Activated naive CD8-positive, alpha-beta T cell treated with anti-CD3 and anti-CD28 coated beads for 36 hours (primary cell): Measurements from ENCODE around the gene TNFAIP8L3. TPM values are rescaled to one million over a fixed set of nuclear protein-coding genes. Genes with fewer than 3 reads are reported as not detected.

Experiments used
- DNase-seq: peaks from one replicate; pipeline ENCODE4 v3.0.0; 2021
- H3K27ac Mint-ChIP-seq: one replicate; pipeline ENCODE4 v1.8.0; 2022; ENCODE audit warnings: mild to moderate bottlenecking, moderate library complexity, mixed read lengths
- H3K27me3 Mint-ChIP-seq: one replicate; pipeline ENCODE4 v1.8.0; 2022; ENCODE audit warnings: mild to moderate bottlenecking, mixed read lengths
- H3K36me3 Mint-ChIP-seq: one replicate; pipeline ENCODE4 v1.8.0; 2021; ENCODE audit warnings: mild to moderate bottlenecking, mixed read lengths
- H3K4me1 Mint-ChIP-seq: one replicate; pipeline ENCODE4 v1.8.0; 2021; ENCODE audit warnings: mixed read lengths
- H3K4me3 Mint-ChIP-seq: one replicate; pipeline ENCODE4 v1.8.0; 2022; ENCODE audit warnings: mild to moderate bottlenecking, moderate library complexity, mixed read lengths
- H3K9me3 Mint-ChIP-seq: one replicate; pipeline ENCODE4 v1.8.0; 2022; ENCODE audit warnings: mixed read lengths
- total RNA-seq, 2 experiments: library from RNA; stranded (reverse); gene quantifications; one replicate each; pipeline ENCODE4 v1.2.3, GENCODE V29; 2021

TNFAIP8L3 gene
- total RNA-seq, 2 experiments from 2014 or later: 0.60 to 0.82 TPM

DNA sequence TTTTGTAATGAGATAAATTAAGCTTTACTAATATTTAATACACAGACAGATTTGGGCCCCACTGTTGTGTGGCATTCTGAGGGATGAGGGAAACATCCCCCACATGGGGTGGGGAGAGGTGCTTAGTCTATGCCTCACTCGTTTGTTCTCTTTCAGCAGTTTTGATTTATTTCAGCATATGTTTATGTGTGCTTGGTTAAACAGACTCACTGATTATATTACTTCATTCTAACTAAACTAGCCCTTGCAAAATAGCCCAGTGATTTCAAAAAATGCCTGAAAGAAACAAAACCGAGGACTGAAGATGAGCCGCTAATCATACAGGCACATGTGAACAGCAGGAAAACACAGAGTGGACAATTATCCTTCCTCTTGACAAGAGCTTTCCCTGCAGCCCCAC lies 27.2 kb downstream of the TNFAIP8L3 start:
- Mint-ChIP-seq H3K27me3 (peaks cover 7% of the 10 kb centered on the region), H3K36me3 (no peaks in the 10 kb centered on the region), H3K27ac (no peak overlapping the region), H3K4me1 (peaks cover 10% of the 10 kb centered on the region), H3K9me3 (no peaks in the 10 kb centered on the region), H3K4me3 (no peak overlapping the region)
- DNase-seq: no peak

DNA sequence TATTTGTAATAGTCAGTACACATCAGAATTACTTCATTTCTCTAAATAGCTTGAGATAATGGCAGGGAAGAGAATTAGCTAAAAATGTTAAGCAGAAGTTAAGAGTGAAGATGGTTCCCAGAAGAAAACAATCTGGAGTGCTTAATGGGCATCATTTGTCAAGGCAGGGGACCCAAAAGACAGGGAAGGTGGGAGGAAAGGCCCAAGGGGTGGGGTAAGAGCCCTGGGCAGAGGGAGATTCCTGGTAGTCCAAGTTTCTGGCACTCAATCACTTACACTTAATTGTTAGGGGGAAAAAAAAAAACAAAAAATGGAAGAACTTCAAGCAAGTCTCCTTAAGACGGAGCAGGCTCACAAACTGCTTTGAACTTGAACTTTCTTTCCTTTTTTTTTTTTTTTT lies 28.9 kb downstream of the TNFAIP8L3 start:
- Mint-ChIP-seq H3K27ac (no peak overlapping the region), H3K36me3 (no peaks in the 10 kb centered on the region), H3K4me1 (peaks cover 5% of the 10 kb centered on the region), H3K9me3 (no peaks in the 10 kb centered on the region), H3K4me3 (no peak overlapping the region), H3K27me3 (peaks cover 7% of the 10 kb centered on the region)
- DNase-seq: no peak

DNA sequence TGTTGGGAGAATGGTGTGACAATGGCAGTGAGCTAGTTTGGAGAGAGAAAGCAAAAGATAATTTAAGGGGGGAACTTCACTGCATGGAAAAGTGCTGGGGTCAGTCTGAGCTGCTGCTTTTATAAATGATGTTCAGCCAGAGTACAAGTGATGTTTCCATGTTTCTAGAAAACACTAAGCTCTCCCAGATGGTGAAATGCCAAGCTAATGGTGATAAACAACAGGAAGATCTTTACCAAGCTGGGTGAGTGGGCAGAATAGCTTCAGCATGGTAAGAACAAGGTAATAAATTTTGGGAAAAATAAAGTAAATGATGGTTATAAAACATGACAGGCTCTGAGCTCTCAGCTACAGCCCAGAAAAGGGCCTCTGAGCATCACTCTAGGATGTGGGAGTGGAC lies 29.4 kb downstream of the TNFAIP8L3 start:
- no peaks in the 10 kb centered on the region for H3K9me3 Mint-ChIP-seq
- peaks cover 7% of the 10 kb centered on the region for H3K27me3 Mint-ChIP-seq
- peaks cover 2% of the 10 kb centered on the region for H3K4me1 Mint-ChIP-seq
- no peaks in the 10 kb centered on the region for H3K36me3 Mint-ChIP-seq
- no peak for DNase-seq
- no peak overlapping the region for H3K27ac Mint-ChIP-seq
- H3K4me3 Mint-ChIP-seq: no peak overlapping the region

DNA sequence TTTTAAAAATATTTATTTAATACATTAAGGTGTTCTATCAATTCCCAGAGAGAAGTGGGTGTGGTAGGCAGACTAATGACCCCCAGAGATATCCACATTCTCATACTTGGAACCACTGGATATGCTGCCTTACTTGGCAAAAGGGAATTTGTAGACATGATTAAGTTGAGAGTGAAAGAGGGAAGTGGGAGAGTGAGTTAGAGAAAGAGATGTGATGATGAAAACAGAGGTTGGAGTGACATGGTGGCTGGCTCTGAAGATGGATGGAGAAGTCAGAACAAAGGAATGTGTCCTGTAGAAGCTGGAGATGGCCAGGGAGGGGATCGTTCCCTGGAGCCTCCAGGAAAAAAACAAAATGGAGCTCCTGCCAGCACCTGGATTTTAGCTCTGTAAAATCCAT lies 32.0 kb downstream of the TNFAIP8L3 start:
- no peak for DNase-seq
- Mint-ChIP-seq H3K4me1 (no peaks in the 10 kb centered on the region), H3K9me3 (no peaks in the 10 kb centered on the region), H3K36me3 (no peaks in the 10 kb centered on the region), H3K4me3 (no peak overlapping the region), H3K27ac (no peak overlapping the region), H3K27me3 (peaks cover 15% of the 10 kb centered on the region)

DNA sequence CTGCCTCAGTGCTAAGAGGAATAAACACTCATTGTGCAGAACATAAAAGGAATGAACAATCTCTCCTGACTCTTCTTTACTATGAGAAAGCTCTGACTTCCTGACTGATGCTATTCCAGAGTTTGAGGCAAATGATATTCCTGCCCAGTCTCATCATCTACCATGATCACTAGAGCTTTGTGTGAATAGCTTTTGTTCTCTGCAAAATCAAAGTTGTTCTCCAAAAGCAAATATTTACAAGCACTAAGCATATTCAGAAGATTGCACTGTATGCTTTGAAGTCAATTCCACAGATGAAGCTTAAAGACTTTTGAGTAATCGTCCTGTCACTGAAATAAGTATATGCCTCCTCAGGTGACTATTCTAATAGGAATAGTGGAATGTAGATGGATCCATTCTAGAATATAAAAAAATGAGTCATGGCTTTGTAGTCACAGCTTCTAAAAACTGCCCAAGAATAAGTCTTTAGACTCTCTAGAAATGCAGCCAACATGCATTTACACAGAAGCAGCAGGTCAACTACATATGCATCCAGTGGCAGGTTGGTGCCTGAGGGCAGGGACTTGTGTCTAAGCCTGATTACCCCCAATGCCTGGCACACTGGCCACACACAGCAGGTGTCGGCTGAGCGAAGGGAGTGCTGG lies 34.6 kb downstream of the TNFAIP8L3 start:
- Mint-ChIP-seq H3K9me3 (no peaks in the 10 kb centered on the region), H3K36me3 (no peaks in the 10 kb centered on the region), H3K27ac (no peak overlapping the region), H3K4me3 (no peak overlapping the region), H3K4me1 (no peaks in the 10 kb centered on the region), H3K27me3 (peaks cover 21% of the 10 kb centered on the region)
- no peak for DNase-seq

DNA sequence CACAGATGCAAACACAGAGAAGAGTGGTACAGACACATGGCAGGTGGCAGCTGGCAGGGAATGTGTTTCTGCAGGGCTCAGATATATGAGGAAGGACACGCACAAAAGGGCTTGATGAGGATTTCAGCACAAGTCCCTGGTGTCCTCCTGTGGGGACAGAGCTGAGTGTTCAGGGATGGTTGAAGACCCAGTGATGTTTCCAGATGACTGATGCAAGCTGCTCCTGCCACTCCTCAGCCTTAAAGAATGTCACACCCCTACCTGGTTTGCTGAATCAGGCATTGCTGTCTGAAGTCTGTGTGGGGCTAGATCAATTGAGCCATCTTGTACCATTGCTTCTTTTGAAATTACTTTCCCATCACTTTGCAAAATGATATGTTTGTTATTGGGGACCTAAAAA lies 40.2 kb downstream of the TNFAIP8L3 start:
- H3K4me3 Mint-ChIP-seq: no peak overlapping the region
- H3K36me3 Mint-ChIP-seq: no peaks in the 10 kb centered on the region
- H3K4me1 Mint-ChIP-seq: no peaks in the 10 kb centered on the region
- no peaks in the 10 kb centered on the region for H3K9me3 Mint-ChIP-seq
- H3K27ac Mint-ChIP-seq: no peak overlapping the region
- H3K27me3 Mint-ChIP-seq: peaks cover 22% of the 10 kb centered on the region
- DNase-seq: no peak

DNA sequence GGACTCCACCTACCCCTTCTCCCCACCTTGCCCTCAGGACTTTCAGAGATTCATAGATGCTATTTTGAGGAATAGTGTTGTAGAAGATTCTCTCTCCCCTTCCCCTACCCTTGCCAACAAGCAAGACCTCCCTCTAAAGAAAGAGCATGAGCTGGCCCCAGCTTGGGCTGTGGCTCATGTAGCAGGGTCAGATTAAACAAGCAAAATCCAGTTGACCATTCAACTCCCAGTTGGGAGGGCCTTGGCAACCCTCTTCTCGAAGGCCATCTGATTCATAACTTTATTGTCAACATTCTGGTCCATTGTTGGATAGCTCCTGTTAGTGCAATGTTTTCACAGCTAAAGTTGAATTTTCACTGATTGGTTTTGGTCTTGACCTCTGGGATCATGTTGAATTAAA lies 41.1 kb downstream of the TNFAIP8L3 start:
- DNase-seq: no peak

DNA sequence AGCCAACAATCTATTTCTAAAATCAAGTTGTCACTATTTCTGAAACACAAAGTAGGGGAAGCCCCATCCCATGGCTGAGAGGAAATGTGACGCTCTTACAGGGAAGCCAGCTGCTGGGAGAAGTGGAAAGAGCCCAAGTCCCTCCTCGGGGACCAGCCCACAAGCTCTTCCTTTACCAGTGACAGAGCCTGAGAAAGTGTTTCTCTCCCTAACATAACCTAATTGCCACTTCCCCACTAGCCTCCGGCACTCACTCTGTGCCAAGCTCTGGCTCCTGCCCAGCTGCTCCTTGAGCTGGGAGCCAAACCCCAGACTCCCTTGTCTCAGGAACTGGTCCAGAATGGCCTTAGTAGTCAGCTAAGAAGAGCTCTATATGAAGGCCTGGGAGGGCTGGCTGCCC lies 42.9 kb downstream of the TNFAIP8L3 start:
- Mint-ChIP-seq H3K9me3 (no peaks in the 10 kb centered on the region), H3K4me1 (no peaks in the 10 kb centered on the region), H3K27me3 (peaks cover 9% of the 10 kb centered on the region), H3K36me3 (no peaks in the 10 kb centered on the region), H3K4me3 (no peak overlapping the region), H3K27ac (no peak overlapping the region)
- DNase-seq: no peak

More for the DNA sequence above, 41.1 kb downstream of the TNFAIP8L3 start:
- Mint-ChIP-seq H3K4me1 (no peaks in the 10 kb centered on the region), H3K27ac (no peak overlapping the region), H3K9me3 (no peaks in the 10 kb centered on the region), H3K4me3 (no peak overlapping the region), H3K27me3 (peaks cover 18% of the 10 kb centered on the region), H3K36me3 (no peaks in the 10 kb centered on the region)

DNA sequence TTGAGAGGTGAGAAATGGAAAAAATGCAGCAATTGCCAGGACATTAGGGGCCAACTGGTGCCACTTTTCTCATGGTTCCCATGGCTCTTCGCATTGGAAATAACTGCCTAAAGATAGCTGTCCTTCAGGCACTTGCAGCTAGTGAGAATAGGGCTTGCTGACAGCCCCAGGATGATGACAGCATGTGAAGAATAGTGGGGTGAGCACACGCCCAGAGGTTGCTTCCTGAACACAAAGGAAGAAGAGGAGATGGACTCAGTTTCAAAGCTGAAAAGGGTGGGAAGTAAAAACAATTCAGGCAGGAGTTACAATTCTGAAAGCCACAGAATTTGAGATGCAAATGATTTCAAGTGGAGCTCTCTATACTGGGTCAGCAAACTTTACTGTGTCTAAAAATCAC lies 45.6 kb downstream of the TNFAIP8L3 start:
- H3K27ac Mint-ChIP-seq: no peak overlapping the region
- H3K36me3 Mint-ChIP-seq: no peaks in the 10 kb centered on the region
- no peaks in the 10 kb centered on the region for H3K4me1 Mint-ChIP-seq
- H3K9me3 Mint-ChIP-seq: no peaks in the 10 kb centered on the region
- no peak for DNase-seq
- peaks cover 9% of the 10 kb centered on the region for H3K27me3 Mint-ChIP-seq
- H3K4me3 Mint-ChIP-seq: no peak overlapping the region

DNA sequence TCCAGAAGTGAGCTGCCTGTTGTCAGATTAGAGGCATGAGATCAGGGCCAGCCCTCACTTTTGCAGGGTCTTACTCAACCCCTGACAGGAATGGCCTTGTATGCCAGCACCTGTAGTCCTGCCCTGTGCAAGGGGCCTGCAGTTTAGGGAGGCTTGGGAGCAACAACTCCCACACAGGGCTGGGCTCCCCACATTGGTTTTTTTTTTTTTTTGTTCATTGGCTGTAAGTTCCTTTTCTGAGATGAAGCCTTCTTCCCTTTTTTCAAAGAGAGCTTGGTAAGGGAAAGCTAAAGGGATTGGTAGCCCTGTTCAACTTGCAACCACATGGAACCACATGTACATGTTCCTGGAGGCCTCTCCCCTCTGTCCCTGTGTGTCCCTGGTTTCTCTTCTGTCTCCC lies 46.4 kb downstream of the TNFAIP8L3 start:
- DNase-seq: no peak
- no peaks in the 10 kb centered on the region for H3K9me3 Mint-ChIP-seq
- no peaks in the 10 kb centered on the region for H3K36me3 Mint-ChIP-seq
- H3K4me1 Mint-ChIP-seq: no peaks in the 10 kb centered on the region
- H3K27ac Mint-ChIP-seq: no peak overlapping the region
- H3K4me3 Mint-ChIP-seq: no peak overlapping the region
- peaks cover 3% of the 10 kb centered on the region for H3K27me3 Mint-ChIP-seq

DNA sequence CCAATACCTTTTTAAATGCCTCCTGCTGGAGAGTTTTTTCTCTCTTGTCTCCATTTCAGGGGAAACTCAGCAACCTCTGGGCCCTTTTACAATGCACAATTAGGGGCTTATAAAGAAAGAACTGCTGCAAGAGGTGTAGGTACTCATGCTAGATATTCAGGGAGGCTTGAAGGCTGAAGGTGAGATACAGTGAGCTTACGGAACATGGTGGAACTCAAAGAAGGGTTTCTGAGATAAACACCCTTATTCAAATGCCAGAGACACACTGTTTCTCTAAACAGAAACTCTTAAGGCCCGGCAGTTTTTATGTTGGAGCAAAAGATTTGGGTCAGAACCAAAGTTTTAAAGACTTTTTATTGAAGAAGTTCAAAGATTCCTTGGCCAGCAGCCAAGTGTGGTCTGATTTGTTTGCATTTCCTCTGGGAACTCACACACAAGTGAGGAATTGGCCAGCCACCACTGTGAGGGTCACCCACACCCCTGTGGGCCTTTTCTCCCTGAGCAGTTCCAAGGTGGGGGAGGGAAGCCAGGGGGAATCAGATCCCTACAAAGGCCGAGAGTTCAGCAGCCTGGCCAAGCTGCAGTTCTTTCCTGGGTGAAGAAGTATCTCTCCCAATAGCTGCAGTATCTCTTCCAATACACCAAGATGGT lies 47.8 kb downstream of the TNFAIP8L3 start:
- Mint-ChIP-seq H3K4me1 (no peaks in the 10 kb centered on the region), H3K27me3 (no peaks in the 10 kb centered on the region), H3K4me3 (no peak overlapping the region), H3K36me3 (no peaks in the 10 kb centered on the region), H3K9me3 (no peaks in the 10 kb centered on the region), H3K27ac (no peak overlapping the region)
- no peak for DNase-seq

DNA sequence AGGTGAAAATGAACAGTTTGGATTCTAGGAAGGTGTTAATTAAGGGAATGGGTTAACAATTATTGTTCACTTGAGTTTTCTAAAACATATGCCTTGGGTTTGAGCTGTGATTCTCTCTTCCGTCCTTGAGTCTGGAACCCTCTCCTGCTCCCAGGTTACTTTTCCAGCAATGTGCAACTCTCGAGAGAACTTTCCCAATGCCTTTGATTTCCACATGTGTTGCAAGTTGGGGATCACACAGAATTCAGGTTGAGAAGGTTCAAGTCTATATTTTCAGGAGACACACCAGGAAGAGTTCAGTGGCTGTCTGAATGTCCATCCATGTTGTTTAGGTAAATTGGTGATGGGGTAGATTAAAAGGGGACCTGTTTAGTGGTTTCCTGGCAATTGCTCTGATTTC lies 48.7 kb downstream of the TNFAIP8L3 start:
- Mint-ChIP-seq H3K9me3 (no peaks in the 10 kb centered on the region), H3K4me3 (no peak overlapping the region), H3K27ac (no peak overlapping the region), H3K4me1 (no peaks in the 10 kb centered on the region), H3K36me3 (no peaks in the 10 kb centered on the region), H3K27me3 (no peaks in the 10 kb centered on the region)
- no peak for DNase-seq

DNA sequence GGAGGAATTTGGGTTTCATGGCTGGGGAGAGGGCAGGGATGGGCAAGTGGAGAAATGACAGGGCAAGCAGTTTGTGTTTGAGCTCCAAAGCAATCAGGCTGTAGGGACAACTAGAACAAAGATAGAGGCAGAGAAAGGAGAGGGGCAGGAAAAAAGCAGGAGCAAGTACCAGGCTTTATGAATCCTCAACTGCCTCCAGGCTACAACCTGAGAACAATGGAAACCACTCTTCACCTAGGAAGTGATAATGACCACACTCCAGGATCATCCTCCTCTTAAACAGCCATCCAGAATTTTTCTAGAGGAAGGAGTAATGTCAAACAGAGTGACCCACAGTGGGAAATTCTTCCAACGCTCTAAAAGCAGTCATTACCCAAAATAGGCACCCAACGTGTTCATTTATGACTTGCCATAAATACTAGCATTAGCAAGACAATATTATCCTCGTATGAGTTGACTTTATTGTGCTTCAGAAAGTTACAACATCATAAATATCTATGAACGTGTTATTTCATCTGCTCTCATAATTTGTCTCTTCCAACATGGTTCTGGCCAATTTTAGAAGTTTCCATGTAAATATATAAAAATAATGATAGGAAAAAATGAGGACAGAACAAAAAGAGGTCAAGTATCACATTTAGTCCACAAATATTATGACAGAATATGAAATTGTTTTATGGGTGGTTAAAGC lies 50.5 kb downstream of the TNFAIP8L3 start:
- no peaks in the 10 kb centered on the region for H3K9me3 Mint-ChIP-seq
- H3K4me3 Mint-ChIP-seq: no peak overlapping the region
- no peaks in the 10 kb centered on the region for H3K36me3 Mint-ChIP-seq
- H3K4me1 Mint-ChIP-seq: no peaks in the 10 kb centered on the region
- H3K27ac Mint-ChIP-seq: no peak overlapping the region
- no peak for DNase-seq
- H3K27me3 Mint-ChIP-seq: no peaks in the 10 kb centered on the region

DNA sequence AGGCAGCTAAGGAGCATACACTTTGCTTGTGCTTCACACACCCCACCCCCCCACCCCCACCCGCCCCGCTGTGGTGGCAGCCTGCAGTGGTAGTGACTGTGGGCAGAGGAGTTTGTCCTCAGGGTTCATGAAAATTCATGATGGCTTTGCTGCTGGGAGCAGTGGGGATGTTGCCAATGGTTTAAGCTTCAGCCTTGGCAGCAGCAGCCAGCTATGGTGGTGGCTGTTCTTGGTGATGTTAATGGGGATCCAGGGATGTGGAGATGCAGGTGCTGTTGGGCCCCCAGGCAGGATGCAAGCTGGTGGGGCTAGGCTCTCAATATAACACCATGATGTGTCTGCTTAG lies 55.8 kb downstream of the TNFAIP8L3 start:
- Mint-ChIP-seq H3K27me3 (no peaks in the 10 kb centered on the region), H3K4me1 (no peaks in the 10 kb centered on the region), H3K9me3 (peaks cover 2% of the 10 kb centered on the region), H3K4me3 (no peak overlapping the region), H3K27ac (no peak overlapping the region), H3K36me3 (peaks cover 8% of the 10 kb centered on the region)
- no peak for DNase-seq

DNA sequence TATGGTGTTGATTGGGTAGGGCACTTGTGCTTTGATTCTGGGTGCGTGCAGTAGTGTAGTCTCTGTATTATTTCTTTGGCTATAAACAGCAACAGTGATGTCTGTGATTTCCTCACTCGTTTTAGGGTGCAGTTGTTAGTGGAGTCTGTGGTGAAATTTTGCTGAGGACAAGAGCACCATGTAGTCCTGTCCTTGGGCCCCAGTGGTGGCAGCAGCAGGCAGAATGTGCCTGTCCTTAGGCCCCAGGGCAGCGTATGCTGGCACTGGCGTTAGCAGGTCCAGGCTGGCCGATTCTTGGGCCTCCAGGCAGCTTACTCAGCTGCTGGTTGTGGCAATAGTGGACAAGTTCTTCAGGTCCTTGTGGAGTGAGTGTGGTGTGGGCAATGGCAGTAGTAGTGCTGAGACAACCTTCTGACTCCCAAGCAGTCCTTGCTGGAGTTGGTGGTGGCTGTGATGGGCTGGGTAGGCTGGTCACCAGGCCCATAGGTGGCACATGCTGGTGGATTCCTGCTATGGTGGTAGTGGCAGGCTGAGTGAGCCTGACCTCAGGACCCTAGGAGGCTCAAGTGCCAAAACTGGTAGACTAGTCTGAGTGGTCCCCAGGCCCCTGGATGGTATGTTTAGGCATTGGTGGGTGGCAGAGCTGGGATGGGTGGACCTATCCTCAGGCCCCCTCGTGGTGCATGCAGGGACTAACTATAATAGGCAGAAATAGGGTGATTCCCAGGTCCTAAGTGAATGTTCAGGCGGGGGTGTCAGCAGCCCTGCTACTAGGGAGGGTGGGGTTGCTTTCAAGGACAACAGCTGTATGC lies 56.3 kb downstream of the TNFAIP8L3 start:
- Mint-ChIP-seq H3K9me3 (peaks cover 2% of the 10 kb centered on the region), H3K36me3 (peaks cover 8% of the 10 kb centered on the region), H3K27me3 (no peaks in the 10 kb centered on the region), H3K27ac (no peak overlapping the region), H3K4me1 (no peaks in the 10 kb centered on the region), H3K4me3 (no peak overlapping the region)
- DNase-seq: no peak
